Gastroesophageal sphincter (tissue), 3 donors: Measurements from ENCODE around the gene LSMEM2.

ENCODE experiments used
- EP300 ChIP-seq: sonication (generic); formaldehyde crosslinking; IDR thresholded peaks from one replicate; pipeline ENCODE4 v1.6.1; 2017; ENCODE audit warnings: antibody characterized with exemption, mild to moderate bottlenecking
- TF ChIP-seq, protein P1 (sequence below), 4 experiments: fragments of 200-600 bp in 2 of 4; fragments of 450-650 bp in 2 of 4; sonication (generic) in 1 of 4; IDR thresholded peaks; one replicate each; pipeline ENCODE4 v1.5.1; 2017 to 2019; ENCODE audit warnings: antibody characterized with exemption in 4 of 4, mild to moderate bottlenecking in 2 of 4, moderate library complexity in 2 of 4

DNA sequence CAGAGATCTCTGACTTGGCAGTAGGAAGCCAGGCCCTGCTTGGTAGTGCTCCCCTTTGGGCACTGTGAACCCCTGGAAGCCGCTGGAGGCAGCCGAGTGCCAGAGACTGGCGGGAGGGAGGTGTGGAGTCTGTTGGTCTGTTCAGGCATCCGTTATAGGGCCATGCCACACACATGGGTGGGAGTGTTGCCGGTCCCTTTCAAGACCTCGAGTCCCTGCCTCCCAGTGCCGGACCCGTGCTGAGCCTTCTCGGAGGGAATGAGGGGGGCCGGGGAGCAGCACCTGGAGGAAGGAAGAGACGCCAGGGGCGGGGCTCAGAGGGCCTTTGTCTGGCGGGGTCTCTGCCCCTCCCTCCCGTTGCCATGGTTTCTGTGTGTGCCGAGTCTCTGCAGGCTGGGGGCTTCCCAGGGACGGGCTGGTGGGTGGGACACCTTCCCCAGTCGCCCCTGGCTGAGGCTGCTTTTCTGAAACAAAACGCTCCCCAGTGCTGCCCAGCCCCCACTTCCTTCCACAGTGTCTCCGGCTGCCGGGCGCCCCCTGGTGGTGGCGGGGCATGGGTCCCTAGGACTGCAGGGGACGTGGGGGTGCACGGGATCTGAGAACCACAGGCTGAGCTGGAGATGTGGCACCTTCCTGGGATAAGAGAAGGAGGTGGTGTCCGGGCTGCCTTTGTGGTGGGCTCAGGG is 32.9 kb upstream of the LSMEM2 start:
- TF ChIP-seq, protein P1, sequence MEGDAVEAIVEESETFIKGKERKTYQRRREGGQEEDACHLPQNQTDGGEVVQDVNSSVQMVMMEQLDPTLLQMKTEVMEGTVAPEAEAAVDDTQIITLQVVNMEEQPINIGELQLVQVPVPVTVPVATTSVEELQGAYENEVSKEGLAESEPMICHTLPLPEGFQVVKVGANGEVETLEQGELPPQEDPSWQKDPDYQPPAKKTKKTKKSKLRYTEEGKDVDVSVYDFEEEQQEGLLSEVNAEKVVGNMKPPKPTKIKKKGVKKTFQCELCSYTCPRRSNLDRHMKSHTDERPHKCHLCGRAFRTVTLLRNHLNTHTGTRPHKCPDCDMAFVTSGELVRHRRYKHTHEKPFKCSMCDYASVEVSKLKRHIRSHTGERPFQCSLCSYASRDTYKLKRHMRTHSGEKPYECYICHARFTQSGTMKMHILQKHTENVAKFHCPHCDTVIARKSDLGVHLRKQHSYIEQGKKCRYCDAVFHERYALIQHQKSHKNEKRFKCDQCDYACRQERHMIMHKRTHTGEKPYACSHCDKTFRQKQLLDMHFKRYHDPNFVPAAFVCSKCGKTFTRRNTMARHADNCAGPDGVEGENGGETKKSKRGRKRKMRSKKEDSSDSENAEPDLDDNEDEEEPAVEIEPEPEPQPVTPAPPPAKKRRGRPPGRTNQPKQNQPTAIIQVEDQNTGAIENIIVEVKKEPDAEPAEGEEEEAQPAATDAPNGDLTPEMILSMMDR (IDR thresholded peaks at IDR 0.05) = peak in 3 of 4 experiments; percentile 96 to 98 (median 98)
- no peak for TF ChIP-seq EP300
